Mesendoderm (in vitro differentiated cells): Measurements from ENCODE around the gene GLTP.

ENCODE experiments used
- DNase-seq: peaks from one replicate; pipeline ENCODE4 v3.0.0; 2013
- H2AK5ac ChIP-seq: 2 replicates; pipeline ENCODE4 v1.6.1; 2013; ENCODE audit warnings: low read length, inconsistent platforms
- H2BK120ac ChIP-seq: 2 replicates; pipeline ENCODE4 v1.6.1; 2013; ENCODE audit warnings: low read depth, mild to moderate bottlenecking, low read length, moderate library complexity, mixed read lengths
- H2BK15ac ChIP-seq: replicated peaks from 2 replicates; pipeline ENCODE4 v1.6.1; 2013; ENCODE audit warnings: low read depth, mild to moderate bottlenecking, moderate library complexity
- H2BK5ac ChIP-seq: 2 replicates; pipeline ENCODE4 v1.6.1; 2013; ENCODE audit warnings: low read length, inconsistent platforms
- H3K18ac ChIP-seq: 2 replicates; pipeline ENCODE4 v1.6.1; 2013; ENCODE audit warnings: mild to moderate bottlenecking, low read length, mixed read lengths
- H3K23ac ChIP-seq: one replicate; pipeline ENCODE4 v1.6.1; 2013; ENCODE audit warnings: low read length
- H3K27ac ChIP-seq: 2 replicates; pipeline ENCODE4 v1.5.1; 2013; ENCODE audit warnings: low read depth, mild to moderate bottlenecking, inconsistent platforms, low read length, moderate library complexity
- H3K27me3 ChIP-seq: 2 replicates; pipeline ENCODE4 v1.6.1; 2013; ENCODE audit warnings: low read length, control low read depth, mild to moderate bottlenecking, inconsistent platforms; ENCODE audit not compliant: insufficient read depth, poor library complexity
- H3K36me3 ChIP-seq: 2 replicates; pipeline ENCODE4 v1.6.1; 2013; ENCODE audit warnings: low read length, inconsistent platforms; ENCODE audit not compliant: control insufficient read depth, insufficient read depth
- H3K4ac ChIP-seq: one replicate; pipeline ENCODE4 v1.6.1; 2013; ENCODE audit warnings: low read depth, mild to moderate bottlenecking, low read length, moderate library complexity
- H3K4me1 ChIP-seq: 2 replicates; pipeline ENCODE4 v1.6.1; 2013; ENCODE audit warnings: low read depth, low read length, inconsistent platforms; ENCODE audit not compliant: control insufficient read depth
- H3K4me2 ChIP-seq: 2 replicates; pipeline ENCODE4 v1.6.1; 2013; ENCODE audit warnings: low read length
- H3K4me3 ChIP-seq: 2 replicates; pipeline ENCODE4 v1.5.1; 2013; ENCODE audit warnings: mild to moderate bottlenecking, low read length
- H3K56ac ChIP-seq: one replicate; pipeline ENCODE4 v1.6.1; 2013; ENCODE audit warnings: low read length
- H3K79me1 ChIP-seq: 2 replicates; pipeline ENCODE4 v1.6.1; 2013; ENCODE audit warnings: low read length, inconsistent platforms
- H3K79me2 ChIP-seq: 2 replicates; pipeline ENCODE4 v1.6.1; 2013; ENCODE audit warnings: mild to moderate bottlenecking, low read length; ENCODE audit not compliant: control insufficient read depth, insufficient read depth
- H3K9ac ChIP-seq: 2 replicates; pipeline ENCODE4 v1.6.1; 2013; ENCODE audit warnings: low read length, inconsistent platforms
- H4K5ac ChIP-seq: one replicate; pipeline ENCODE4 v1.6.1; 2013; ENCODE audit warnings: low read length
- H4K8ac ChIP-seq: one replicate; pipeline ENCODE4 v1.6.1; 2013; ENCODE audit warnings: low read depth, mild to moderate bottlenecking, control low read depth, low read length, moderate library complexity
- WGBS: extraction: QIAGEN DNeasy Blood & Tissue Kit; methylation state at CpG from one replicate; pipeline ENCODE4 v1.1.7; 2013; ENCODE audit warnings: low lambda C conversion rate, missing lambda C conversion rate; ENCODE audit not compliant: insufficient coverage; ENCODE audit errors: extremely low coverage; 5-methylcytosine and 5-hydroxymethylcytosine counted together

Gene GLTP

DNA sequence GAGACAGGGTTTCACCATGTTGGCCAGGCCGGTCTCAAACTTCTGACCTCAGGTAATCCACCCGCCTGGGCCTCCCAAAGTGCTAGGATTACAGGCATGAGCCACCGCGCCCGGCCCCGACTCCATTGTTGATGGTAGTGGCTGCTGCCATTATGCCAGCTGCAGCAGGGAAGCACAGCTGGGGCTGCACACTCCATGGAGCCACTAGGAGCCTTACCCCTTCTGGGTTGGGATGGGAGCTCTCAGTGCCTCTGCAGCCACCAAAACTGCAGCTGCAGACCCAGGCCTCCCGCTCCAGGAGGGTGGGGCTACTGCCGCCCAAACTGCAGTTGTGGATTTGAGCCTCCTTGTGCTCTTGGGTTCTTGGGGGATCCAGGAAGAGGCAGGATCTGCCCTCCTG lies 45.7 kb upstream of the GLTP start:
- Histone ChIP-seq H3K4me2 (no peak overlapping the region), H3K27ac (no peak overlapping the region), H4K5ac (no peak overlapping the region), H3K56ac (no peak overlapping the region), H2BK120ac (no peak overlapping the region), H3K27me3 (no peaks in the 10 kb centered on the region), H2BK5ac (no peak overlapping the region), H3K4me3 (no peak overlapping the region), H3K36me3 (no peaks in the 10 kb centered on the region), H4K8ac (no peak overlapping the region), H2AK5ac (no peak overlapping the region), H3K18ac (no peak overlapping the region), H3K79me2 (no peaks in the 10 kb centered on the region), H3K23ac (no peak overlapping the region), H2BK15ac (no peak overlapping the region), H3K4me1 (no peaks in the 10 kb centered on the region), H3K9ac (no peak overlapping the region), H3K4ac (no peak overlapping the region), H3K79me1 (no peaks in the 10 kb centered on the region)
- WGBS: no CpG with 5 or more reads among the region's 8 CpGs
- no peak for DNase-seq

DNA sequence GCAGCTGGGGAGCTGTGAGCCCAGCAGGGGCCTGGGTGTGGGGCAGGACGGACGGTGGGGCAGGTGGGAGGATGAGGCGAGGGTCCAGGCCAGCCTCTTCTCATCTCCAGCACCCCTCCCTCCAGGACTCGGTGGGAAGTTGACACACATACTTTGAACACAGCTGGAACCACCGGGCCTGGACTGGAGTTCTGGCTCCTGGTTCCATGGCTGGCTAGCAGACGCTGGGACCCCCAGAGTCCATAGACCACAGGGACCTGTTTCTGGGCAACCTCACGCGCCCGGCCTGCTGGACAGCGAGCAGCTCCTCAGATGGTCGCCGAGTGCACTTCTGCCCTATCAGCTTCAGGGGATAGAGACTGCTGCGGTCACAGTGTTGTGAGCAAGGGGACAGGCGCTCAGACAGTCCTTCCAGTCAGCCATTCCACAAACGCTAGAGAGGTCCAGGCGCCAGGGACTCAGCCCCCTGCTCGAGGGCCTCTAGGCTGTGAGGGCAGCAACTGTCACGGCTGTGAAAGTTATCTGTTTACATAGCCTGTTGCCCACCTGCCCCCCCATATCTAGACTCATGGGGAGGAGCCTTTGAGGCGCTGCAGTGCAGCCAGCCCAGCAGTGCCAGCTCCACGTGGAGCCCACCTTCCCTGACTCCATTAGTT lies 45.0 kb upstream of the GLTP start:
- Histone ChIP-seq H3K27ac (no peak overlapping the region), H3K4me1 (no peaks in the 10 kb centered on the region), H3K4ac (no peak overlapping the region), H4K8ac (no peak overlapping the region), H3K79me2 (no peaks in the 10 kb centered on the region), H3K23ac (no peak overlapping the region), H3K56ac (no peak overlapping the region), H2BK5ac (no peak overlapping the region), H2BK120ac (no peak overlapping the region), H2BK15ac (no peak overlapping the region), H3K36me3 (no peaks in the 10 kb centered on the region), H4K5ac (no peak overlapping the region), H3K9ac (no peak overlapping the region), H2AK5ac (no peak overlapping the region), H3K4me2 (no peak overlapping the region), H3K4me3 (no peak overlapping the region), H3K18ac (no peak overlapping the region), H3K27me3 (no peaks in the 10 kb centered on the region), H3K79me1 (no peaks in the 10 kb centered on the region)
- no CpG with 5 or more reads among the region's 20 CpGs for WGBS
- DNase-seq: no peak

DNA sequence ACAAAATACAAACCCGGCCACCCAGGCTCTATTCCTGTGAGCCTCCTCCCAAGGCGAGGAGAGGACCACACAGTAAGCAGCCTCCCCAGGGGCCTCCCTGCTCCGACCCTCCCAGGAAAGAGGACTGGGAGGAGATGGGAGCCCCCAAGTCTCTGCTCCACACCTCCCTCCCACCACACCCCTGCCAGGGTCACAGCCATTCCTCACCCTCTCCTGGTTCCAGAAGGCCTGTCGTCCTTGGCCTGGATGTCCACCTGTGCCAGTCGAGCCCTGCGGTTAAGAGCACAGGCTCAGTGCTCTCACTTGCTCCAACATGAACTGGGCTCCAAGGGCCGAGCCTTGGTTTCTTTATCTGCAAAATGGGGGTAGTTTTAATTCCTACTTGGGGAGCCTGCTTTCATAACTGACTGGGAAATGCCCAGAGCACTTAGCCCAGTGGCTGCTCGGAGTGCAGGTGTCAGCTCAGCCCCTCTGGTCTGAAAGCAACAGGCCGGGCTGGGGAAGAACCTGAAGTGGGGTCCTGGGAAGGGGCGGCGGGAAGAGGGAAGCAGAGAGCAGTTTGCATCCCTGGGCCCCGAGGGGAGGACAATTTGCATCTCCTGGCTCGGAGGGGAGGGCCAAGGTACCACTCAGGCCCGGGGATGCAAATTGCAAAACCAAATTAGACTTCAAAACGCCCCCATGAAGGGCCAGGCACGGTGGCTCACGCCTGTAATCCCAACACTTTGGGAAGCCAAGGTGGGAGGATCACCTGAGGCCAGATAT lies 43.3 kb upstream of the GLTP start:
- Histone ChIP-seq H3K27ac (no peak overlapping the region), H2AK5ac (no peak overlapping the region), H2BK120ac (no peak overlapping the region), H3K27me3 (no peaks in the 10 kb centered on the region), H2BK15ac (no peak overlapping the region), H3K4me2 (no peak overlapping the region), H3K79me2 (no peaks in the 10 kb centered on the region), H3K4me3 (no peak overlapping the region), H3K4me1 (no peaks in the 10 kb centered on the region), H3K79me1 (no peaks in the 10 kb centered on the region), H2BK5ac (no peak overlapping the region), H3K9ac (no peak overlapping the region), H4K5ac (no peak overlapping the region), H3K4ac (no peak overlapping the region), H3K36me3 (peaks cover 2% of the 10 kb centered on the region), H3K56ac (no peak overlapping the region), H4K8ac (no peak overlapping the region), H3K23ac (no peak overlapping the region), H3K18ac (no peak overlapping the region)
- no peak for DNase-seq
- no CpG with 5 or more reads among the region's 17 CpGs for WGBS

DNA sequence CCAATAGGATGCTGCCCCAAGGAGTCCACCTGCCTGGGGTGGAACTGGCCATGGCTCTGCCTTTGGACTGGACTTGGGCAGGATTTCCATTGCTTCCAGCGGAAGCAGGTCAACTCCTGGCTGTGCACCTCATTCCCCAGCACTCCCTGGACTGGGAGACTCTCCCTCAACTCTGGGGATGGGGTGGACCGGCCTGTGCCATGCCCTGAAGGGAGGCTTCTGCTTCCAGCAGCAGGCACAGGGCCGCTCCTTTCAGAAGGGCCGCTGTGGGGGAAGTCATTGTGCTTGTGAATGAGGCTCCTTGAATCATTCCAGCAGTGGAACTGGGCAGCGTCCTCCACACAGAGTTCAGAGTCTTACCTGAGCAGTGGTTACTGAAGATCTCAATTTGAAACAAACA lies 42.7 kb upstream of the GLTP start:
- Histone ChIP-seq H3K23ac (no peak overlapping the region), H3K79me1 (no peaks in the 10 kb centered on the region), H3K27ac (no peak overlapping the region), H3K4me1 (no peaks in the 10 kb centered on the region), H3K9ac (no peak overlapping the region), H3K4me2 (no peak overlapping the region), H2BK5ac (no peak overlapping the region), H2BK15ac (no peak overlapping the region), H2BK120ac (no peak overlapping the region), H3K56ac (no peak overlapping the region), H4K8ac (no peak overlapping the region), H3K4me3 (no peak overlapping the region), H2AK5ac (no peak overlapping the region), H3K79me2 (no peaks in the 10 kb centered on the region), H3K18ac (no peak overlapping the region), H3K36me3 (peaks cover 2% of the 10 kb centered on the region), H3K4ac (no peak overlapping the region), H3K27me3 (no peaks in the 10 kb centered on the region), H4K5ac (no peak overlapping the region)
- WGBS: no CpG with 5 or more reads among the region's 5 CpGs
- DNase-seq: no peak

DNA sequence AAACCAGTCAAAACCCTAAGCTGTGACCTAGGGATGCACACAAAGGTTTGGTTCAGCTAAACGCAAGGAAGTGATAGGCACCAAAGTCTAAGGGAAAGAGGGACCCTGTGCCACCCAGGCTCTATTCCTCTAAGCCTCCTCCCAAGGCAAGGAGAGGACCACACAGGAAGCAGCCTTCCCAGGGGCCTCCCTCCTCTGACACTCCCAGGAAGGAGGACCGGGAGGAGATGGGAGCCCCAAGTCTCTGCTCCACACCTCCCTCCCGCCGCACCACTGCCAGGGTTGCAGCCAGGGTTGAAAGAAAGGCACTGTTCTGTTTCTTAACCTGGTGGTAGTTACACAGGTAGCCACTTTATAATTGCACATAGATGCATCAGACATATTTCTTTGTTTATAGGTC lies 41.6 kb upstream of the GLTP start:
- no peak overlapping the region for H4K8ac ChIP-seq
- DNase-seq: no peak
- no peak overlapping the region for H2BK5ac ChIP-seq
- no peaks in the 10 kb centered on the region for H3K27me3 ChIP-seq
- no peaks in the 10 kb centered on the region for H3K79me1 ChIP-seq
- WGBS: no CpG with 5 or more reads among the region's 4 CpGs
- H3K9ac ChIP-seq: no peak overlapping the region
- H3K4ac ChIP-seq: no peak overlapping the region
- no peaks in the 10 kb centered on the region for H3K4me1 ChIP-seq
- H3K56ac ChIP-seq: no peak overlapping the region
- no peaks in the 10 kb centered on the region for H3K79me2 ChIP-seq
- peaks cover 3% of the 10 kb centered on the region for H3K36me3 ChIP-seq
- no peak overlapping the region for H4K5ac ChIP-seq
- H3K18ac ChIP-seq: no peak overlapping the region
- H2BK15ac ChIP-seq: no peak overlapping the region
- no peak overlapping the region for H3K4me2 ChIP-seq
- no peak overlapping the region for H2AK5ac ChIP-seq
- no peak overlapping the region for H3K4me3 ChIP-seq
- H2BK120ac ChIP-seq: no peak overlapping the region
- no peak overlapping the region for H3K23ac ChIP-seq
- no peak overlapping the region for H3K27ac ChIP-seq
